Stomach (tissue), 9 donors: Measurements from ENCODE around the gene STRIP2. TPM values are rescaled to one million over a fixed set of nuclear protein-coding genes. Genes with fewer than 3 reads are reported as not detected.
A peak's percentile ranks its signal among the peaks of the same experiment; 100 is the strongest.
"Not testable (repeated sequence)": the region's sequence is repeated elsewhere in the genome, so short reads cannot be mapped to it uniquely, and the experiment has no call there.

Experiments used
- DNase-seq, 2 donors: peaks; one replicate each; pipeline versions ENCODE4 v3.0.0 to v3.0.0-alpha.2; 2013 to 2019
- H3K27ac ChIP-seq, 5 donors: fragments of 200-600 bp in 4 of 5; sonication (generic) in 4 of 5; one replicate each; pipeline ENCODE4 v1.5.1; 2013 to 2019; ENCODE audit warnings: mild to moderate bottlenecking in 1 of 5, moderate library complexity in 1 of 5
- H3K27me3 ChIP-seq, 3 donors: fragments of 200-600 bp; sonication (generic); one replicate each; pipeline ENCODE4 v1.5.1; 2017 to 2019; ENCODE audit warnings: mixed run types in 1 of 3
- H3K36me3 ChIP-seq, 4 donors: fragments of 200-600 bp; sonication (generic); 1 replicate in 3 of 4; 2 replicates in 1 of 4; pipeline ENCODE4 v1.5.1; 2016 to 2019
- H3K4me1 ChIP-seq, 4 donors: fragments of 200-600 bp; sonication (generic); one replicate each; pipeline ENCODE4 v1.5.1; 2016 to 2019
- H3K4me3 ChIP-seq, 4 donors: fragments of 200-600 bp; sonication (generic) in 3 of 4; one replicate each; pipeline ENCODE4 v1.5.1; 2016 to 2019; ENCODE audit warnings: mild to moderate bottlenecking in 1 of 4
- H3K9me3 ChIP-seq, 4 donors: fragments of 200-600 bp; sonication (generic); one replicate each; pipeline ENCODE4 v1.5.1; 2016 to 2019
- EP300 ChIP-seq: sonication (generic); formaldehyde crosslinking; IDR thresholded peaks from one replicate; pipeline ENCODE4 v1.6.1; 2017; ENCODE audit warnings: antibody characterized with exemption
- POLR2A ChIP-seq, 4 donors: fragments of 450-650 bp; IDR thresholded peaks; one replicate each; pipeline ENCODE4 v1.6.1; 2016; ENCODE audit warnings: antibody characterized with exemption in 4 of 4, control low read depth in 2 of 4, mild to moderate bottlenecking in 1 of 4, moderate library complexity in 1 of 4
- POLR2AphosphoS5 ChIP-seq, 3 donors: sonication (generic); formaldehyde crosslinking; IDR thresholded peaks; one replicate each; pipeline ENCODE4 v1.6.1; 2016; ENCODE audit warnings: antibody characterized with exemption in 3 of 3
- WGBS, 5 donors: extraction: QIAGEN DNeasy Blood & Tissue Kit in 3 of 5; methylation state at CpG; one replicate each; pipeline versions ENCODE4 v1.1.5 to v1.1.7; 2013 to 2018; 5-methylcytosine and 5-hydroxymethylcytosine counted together
- intact Hi-C: fragments of 100-400 bp; cut with DNase I; formaldehyde crosslinking; loops from one replicate; pipeline ENCODE4 v1.15.1; 2023; ENCODE audit warnings: low total_unique reads
- polyA plus RNA-seq, 3 donors: library from polyadenylated mRNA; stranded (reverse); fragments of 200-250 nt; gene quantifications; one replicate each; pipeline ENCODE4 v1.2.3, GENCODE V29; 2013
- total RNA-seq, 5 donors: library from RNA; depleted of rRNA; stranded (reverse); fragments of >200 nt; gene quantifications; one replicate each; pipeline versions ENCODE4 v1.1.0 to v1.2.3, GENCODE V29; 2014 to 2016
- TF ChIP-seq, protein P1 (sequence below), 7 experiments: fragments of 450-650 bp in 4 of 7; fragments of 200-600 bp in 3 of 7; sonication (generic) in 3 of 7; IDR thresholded peaks; one replicate each; pipeline ENCODE4 v1.5.1; 2016 to 2019; ENCODE audit warnings: antibody characterized with exemption in 7 of 7, control low read depth in 2 of 7, mild to moderate bottlenecking in 1 of 7
- donor health status: healthy with polysubstance abuse.
- donor health status: Bipolar disorder and iron deficiency.
- donor health status: healthy.

The STRIP2 gene
- total and polyA plus RNA-seq, 8 donors = 0.56 to 2.0 (median 0.98) TPM; not detected in 3

DNA sequence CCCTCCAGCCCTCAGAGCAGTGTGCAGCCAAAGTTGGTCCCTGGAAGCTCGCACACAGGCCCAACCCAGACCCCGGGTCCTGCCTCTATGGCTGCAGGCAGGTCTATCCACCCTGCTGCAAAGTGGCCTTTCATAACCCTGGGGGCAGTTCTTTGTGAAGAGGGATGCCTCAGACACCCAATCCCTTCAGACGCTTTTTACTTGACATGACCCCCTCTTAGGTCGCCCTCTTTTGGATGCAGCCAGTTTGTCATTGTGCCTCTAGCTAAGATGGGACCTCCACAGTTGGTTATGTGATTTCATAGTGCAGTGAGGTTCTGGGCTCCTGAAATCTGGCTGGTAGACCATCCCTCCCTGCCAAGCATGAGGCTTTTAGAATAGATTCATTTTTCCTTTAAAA, 95.4 kb downstream of the STRIP2 start:
- H3K4me1 ChIP-seq = no peaks in the 10 kb centered on the region
- no peak for DNase-seq
- no peak overlapping the region for H3K27ac ChIP-seq
- peaks cover 0 to 8% (median 0%) of the 10 kb centered on the region in 3 donors for H3K27me3 ChIP-seq
- H3K36me3 ChIP-seq = no peaks in the 10 kb centered on the region
- 80 to 86% (median 83%) methylated on average over 2 to 4 of the region's 4 CpGs for WGBS, 5 donors
- TF ChIP-seq EP300 (no peak), POLR2A (IDR thresholded peaks at IDR 0.05) (no peak), POLR2AphosphoS5 (IDR thresholded peaks at IDR 0.05) (no peak)
- TF ChIP-seq, protein P1, sequence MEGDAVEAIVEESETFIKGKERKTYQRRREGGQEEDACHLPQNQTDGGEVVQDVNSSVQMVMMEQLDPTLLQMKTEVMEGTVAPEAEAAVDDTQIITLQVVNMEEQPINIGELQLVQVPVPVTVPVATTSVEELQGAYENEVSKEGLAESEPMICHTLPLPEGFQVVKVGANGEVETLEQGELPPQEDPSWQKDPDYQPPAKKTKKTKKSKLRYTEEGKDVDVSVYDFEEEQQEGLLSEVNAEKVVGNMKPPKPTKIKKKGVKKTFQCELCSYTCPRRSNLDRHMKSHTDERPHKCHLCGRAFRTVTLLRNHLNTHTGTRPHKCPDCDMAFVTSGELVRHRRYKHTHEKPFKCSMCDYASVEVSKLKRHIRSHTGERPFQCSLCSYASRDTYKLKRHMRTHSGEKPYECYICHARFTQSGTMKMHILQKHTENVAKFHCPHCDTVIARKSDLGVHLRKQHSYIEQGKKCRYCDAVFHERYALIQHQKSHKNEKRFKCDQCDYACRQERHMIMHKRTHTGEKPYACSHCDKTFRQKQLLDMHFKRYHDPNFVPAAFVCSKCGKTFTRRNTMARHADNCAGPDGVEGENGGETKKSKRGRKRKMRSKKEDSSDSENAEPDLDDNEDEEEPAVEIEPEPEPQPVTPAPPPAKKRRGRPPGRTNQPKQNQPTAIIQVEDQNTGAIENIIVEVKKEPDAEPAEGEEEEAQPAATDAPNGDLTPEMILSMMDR (IDR thresholded peaks at IDR 0.05) = no peak
- no peak overlapping the region for H3K4me3 ChIP-seq
- no peaks in the 10 kb centered on the region for H3K9me3 ChIP-seq
- intact Hi-C loops = no loop called here

DNA sequence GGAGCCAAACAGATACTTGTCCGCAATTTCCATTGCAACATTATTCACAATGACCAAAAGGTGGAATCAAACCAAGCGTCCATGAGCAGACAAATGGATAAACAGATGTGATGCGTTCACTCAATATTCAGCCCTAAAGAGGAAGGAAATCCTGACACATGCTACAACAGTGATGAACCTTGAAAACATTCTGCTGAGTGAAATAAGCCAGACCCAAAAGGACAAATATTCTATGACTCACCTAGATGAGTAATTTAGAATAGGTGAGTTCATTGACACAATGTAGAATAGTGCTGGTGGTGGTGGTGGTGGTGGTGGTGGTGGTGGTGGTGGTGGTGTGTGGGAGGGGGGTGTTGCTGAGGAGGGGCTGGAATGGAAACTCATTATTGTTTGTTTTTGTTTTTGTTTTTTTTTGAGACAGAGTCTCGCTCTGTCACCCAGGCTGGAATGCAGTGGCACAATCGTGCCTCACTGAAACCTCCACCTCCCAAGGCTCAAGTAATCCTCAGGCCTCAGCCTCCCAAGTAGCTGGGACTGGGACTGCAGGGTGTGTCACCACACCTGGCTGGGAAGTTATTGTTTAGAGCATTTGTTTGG, 96.7 kb downstream of the STRIP2 start:
- WGBS, 5 donors = 70 to 80% (median 74%) methylated on average over 5 of the region's 5 CpGs
- H3K27ac ChIP-seq = no peak overlapping the region
- H3K27me3 ChIP-seq = peaks cover 0 to 8% (median 0%) of the 10 kb centered on the region in 3 donors
- no peaks in the 10 kb centered on the region for H3K9me3 ChIP-seq
- no peaks in the 10 kb centered on the region for H3K4me1 ChIP-seq
- H3K4me3 ChIP-seq = no peak overlapping the region
- intact Hi-C loops = no loop called here
- TF ChIP-seq, protein P1 (IDR thresholded peaks at IDR 0.05) = no peak
- no peak for TF ChIP-seq POLR2A (IDR thresholded peaks at IDR 0.05)
- DNase-seq = peak in 1 of 2 donors; percentile 12
- no peaks in the 10 kb centered on the region for H3K36me3 ChIP-seq

DNA sequence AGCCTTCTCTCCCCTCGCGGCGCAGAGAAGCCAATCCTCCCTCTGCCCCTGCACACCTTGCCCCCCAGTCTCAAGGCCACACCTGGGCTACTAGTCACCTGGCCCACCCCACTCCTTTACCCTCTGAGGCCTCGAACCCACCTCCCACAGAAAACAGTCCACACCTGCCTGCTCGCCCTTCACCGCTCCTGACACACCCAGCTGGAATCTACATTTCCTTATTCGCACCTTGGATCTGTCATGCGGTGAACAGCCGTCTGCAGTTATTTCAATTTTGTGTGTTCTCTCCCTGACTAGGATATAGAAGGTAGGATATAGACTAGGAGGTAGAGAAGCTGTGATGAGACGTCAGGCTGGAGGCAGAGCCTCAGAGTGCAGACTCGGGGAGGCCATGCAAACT, 97.5 kb downstream of the STRIP2 start:
- peaks cover 0 to 5% (median 0%) of the 10 kb centered on the region in 3 donors for H3K27me3 ChIP-seq
- no peaks in the 10 kb centered on the region for H3K4me1 ChIP-seq
- no peak overlapping the region for H3K4me3 ChIP-seq
- no peaks in the 10 kb centered on the region for H3K9me3 ChIP-seq
- H3K36me3 ChIP-seq = no peaks in the 10 kb centered on the region
- WGBS, 5 donors = 71 to 87% (median 82%) methylated on average over 9 to 11 of the region's 11 CpGs
- TF ChIP-seq EP300 = no peak
- no peak for TF ChIP-seq POLR2AphosphoS5 (IDR thresholded peaks at IDR 0.05)
- TF ChIP-seq POLR2A (IDR thresholded peaks at IDR 0.05) = no peak
- TF ChIP-seq, protein P1 (IDR thresholded peaks at IDR 0.05) = no peak
- H3K27ac ChIP-seq = no peak overlapping the region
- intact Hi-C loops = no loop called here
- no peak for DNase-seq

DNA sequence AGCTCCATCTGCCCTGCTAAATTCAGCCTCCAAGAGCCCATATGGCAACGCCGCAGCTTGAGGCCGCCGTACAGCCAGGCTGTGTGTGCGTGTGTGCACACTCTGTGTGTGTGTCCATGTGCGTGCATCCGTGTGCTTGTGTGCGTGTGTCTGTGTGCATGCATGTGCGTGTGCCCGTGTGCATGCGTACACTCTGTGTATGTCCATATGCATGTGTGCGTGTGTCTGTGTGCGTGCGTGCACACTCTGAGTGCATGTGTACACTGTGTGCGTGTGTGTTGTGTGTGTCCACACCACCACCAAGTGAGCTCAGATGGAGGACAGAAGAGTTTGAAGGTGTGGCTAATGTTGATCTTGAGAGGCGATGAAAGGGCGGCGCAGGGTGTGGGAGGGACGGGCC, 98.1 kb downstream of the STRIP2 start:
- no peaks in the 10 kb centered on the region for H3K9me3 ChIP-seq
- no peak for DNase-seq
- no peaks in the 10 kb centered on the region for H3K27me3 ChIP-seq
- no peaks in the 10 kb centered on the region for H3K36me3 ChIP-seq
- H3K27ac ChIP-seq = no peak overlapping the region
- no peaks in the 10 kb centered on the region for H3K4me1 ChIP-seq
- H3K4me3 ChIP-seq = no peak overlapping the region
- intact Hi-C loops = no loop called here
- WGBS, 5 donors = 87 to 92% (median 91%) methylated on average over 19 of the region's 19 CpGs
- TF ChIP-seq POLR2A (IDR thresholded peaks at IDR 0.05) (no peak), POLR2AphosphoS5 (IDR thresholded peaks at IDR 0.05) (no peak), EP300 (no peak)
- TF ChIP-seq, protein P1 (IDR thresholded peaks at IDR 0.05) = no peak

DNA sequence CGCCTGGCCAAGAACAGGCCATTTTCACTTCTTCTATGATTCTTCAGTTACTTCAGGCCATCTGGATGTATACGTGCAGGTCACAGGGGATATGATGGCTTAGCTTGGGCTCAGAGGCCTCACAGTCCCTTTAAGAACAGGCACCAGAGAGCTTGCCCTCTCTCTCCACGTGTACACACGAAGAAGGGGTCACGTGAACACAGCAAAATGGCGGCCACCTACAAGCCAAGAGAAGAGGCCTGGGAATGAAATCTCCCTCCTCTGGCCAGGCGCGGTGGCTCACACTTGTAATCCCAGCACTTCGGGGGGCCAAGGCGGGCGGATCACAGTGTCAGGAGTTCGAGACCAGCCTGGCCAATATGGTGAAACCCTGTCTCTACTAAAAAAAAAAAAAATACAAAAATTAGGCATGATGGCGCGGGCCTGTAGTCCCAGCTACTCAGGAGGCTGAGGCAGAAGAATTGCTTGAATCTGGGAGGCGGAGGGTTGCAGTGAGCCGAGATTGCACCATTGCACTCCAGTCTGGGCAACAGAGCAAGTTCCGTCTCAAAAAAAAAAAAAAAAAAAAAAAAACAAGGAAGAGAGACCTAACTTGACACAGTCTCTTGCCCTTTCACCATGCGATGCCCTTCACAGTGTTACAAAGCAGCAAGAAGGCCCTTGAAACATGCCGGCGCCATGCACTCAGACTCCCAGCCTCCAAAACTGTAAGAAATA, 100.5 kb downstream of the STRIP2 start:
- DNase-seq = not testable (repeated sequence)

More for the DNA sequence above, 100.5 kb downstream of the STRIP2 start:
- WGBS, 5 donors = 86 to 92% (median 89%) methylated on average over 19 to 20 of the region's 20 CpGs
- intact Hi-C loops, H3K4me3 ChIP-seq, H3K4me1 ChIP-seq, H3K9me3 ChIP-seq, H3K27me3 ChIP-seq, H3K36me3 ChIP-seq, H3K27ac ChIP-seq: not testable (repeated sequence)
